GM21423 (cell line): Measurements from ENCODE around the gene PDE4A.

Experiments used
- ATAC-seq: cut with Tn5 transposase; IDR thresholded peaks from one replicate; pipeline ENCODE4 v1.9.1; 2021; ENCODE audit warnings: mild to moderate bottlenecking, moderate library complexity; ENCODE audit not compliant: unreplicated experiment

Gene PDE4A

DNA sequence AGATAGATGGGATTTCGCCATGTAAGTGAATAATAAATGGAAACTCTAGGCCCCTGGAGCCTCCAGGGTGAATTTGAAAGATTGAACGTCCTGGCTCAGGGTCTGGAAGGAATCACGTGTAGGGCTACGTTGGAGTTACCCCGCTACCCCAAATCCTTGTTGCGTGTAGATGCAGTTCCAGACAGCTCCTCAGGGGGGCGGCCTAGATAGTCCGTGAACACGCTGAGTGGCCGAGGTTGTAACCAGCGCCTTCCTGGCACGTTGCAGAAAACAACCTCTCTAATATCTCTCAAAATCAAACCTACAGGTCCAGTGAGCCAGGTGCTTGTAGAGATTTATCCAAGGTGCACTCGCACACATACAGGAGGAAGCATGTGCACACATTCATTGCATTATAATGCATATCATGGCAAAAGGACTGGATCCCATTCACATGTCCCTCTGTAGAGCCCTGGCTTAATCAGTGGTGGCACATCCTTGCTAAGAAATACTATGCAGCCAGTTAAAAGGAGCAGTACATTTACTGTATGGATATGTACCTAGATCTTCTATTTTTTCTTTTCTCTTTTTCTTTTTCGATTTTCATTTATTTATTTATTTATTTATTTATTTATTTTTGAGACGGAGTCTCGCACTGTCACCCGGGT lies 85.4 kb downstream of the PDE4A start:
- ATAC-seq: no peak

- no peak for ATAC-seq
Observed at GRCh38 chr19:10508036-10508435, 87.7 kb downstream of the PDE4A start.

GRCh38 chr19:10508707-10509106 lies 88.4 kb downstream of the PDE4A start:
- no peak for ATAC-seq

- no peak for ATAC-seq
Observed at GRCh38 chr19:10510301-10510802, 90.0 kb downstream of the PDE4A start.

DNA sequence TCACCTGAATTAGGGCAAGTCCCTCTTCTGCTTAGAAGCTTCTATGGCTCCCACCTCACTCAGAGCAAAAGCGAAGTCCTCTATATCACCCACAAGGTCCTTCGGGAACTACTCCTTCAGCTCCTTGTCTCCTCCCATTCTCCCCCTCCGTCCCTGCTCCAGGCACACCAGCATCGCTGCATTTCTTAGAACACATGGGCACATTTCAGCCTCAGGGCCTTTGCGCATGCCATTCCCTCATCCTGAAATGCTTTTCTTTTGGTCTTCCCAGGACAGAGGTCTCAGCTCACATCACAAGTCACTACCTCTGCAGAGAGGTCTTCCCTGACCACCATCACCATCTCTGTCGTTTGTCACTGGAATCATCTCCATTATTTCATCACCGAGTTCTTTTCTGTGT lies 92.9 kb downstream of the PDE4A start:
- no peak for ATAC-seq

GRCh38 chr19:10514211-10515145 lies 94.1 kb downstream of the PDE4A start:
- no peak for ATAC-seq

- ATAC-seq: no peak
Observed at GRCh38 chr19:10516064-10516385, 95.7 kb downstream of the PDE4A start.

DNA sequence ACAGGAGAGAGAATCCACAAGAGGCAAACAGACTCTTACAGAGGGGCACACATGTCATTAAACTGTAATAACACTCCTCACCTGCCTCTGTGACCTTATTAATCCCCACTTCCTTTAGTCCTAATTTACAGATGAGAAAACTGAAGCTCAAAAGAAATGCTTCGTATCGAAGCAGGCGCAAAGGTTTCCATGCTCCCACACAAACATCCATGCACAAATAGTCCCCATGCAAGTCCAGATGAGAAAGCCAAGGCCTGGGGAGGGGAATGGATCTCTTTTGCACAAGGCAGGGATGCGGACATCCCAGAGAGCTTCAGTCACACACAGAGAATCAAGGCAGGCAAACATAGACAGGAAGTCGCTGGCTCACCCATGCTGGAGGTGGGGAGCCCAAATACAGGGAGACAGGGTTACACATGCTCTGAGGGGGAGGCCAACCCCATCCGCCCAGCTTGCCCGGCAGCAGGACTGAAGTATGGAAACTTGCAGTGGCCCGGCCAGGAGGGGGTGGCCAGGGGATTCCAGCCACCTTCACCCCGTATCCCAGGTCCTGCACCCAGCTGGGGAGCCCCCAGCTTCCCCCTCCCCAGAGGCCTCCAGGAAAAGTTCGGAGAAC lies 96.4 kb downstream of the PDE4A start:
- ATAC-seq: no peak

DNA sequence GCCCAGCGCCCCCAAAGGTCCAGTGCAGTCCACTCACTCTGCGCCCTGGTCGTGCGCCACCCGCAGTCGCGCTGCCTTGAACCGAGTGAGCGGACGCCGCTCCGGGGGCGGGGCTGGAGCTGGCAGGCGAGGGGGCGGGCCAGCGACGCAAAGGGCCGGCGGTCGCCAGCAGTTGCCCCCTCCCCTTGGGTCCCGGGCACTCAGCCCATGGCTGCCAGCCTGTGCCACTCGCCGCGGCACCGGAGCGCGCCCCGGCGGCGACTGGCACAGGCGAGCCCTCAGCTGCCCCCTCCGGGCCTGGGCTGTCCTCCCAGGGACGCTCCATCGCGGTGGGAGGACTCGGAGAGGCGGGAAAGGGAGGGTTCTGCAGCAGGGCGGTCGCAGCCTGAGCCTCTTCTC lies 97.0 kb downstream of the PDE4A start, which contains the start of gene S1PR5:
TSS of gene S1PR5 (minus strand) at position 87 of the 399 bp plus-strand sequence. CDS start 2,436 bp downstream, outside the sequence.
- no peak for ATAC-seq

- no peak for ATAC-seq
Observed at GRCh38 chr19:10517760-10518443, 97.6 kb downstream of the PDE4A start.

DNA sequence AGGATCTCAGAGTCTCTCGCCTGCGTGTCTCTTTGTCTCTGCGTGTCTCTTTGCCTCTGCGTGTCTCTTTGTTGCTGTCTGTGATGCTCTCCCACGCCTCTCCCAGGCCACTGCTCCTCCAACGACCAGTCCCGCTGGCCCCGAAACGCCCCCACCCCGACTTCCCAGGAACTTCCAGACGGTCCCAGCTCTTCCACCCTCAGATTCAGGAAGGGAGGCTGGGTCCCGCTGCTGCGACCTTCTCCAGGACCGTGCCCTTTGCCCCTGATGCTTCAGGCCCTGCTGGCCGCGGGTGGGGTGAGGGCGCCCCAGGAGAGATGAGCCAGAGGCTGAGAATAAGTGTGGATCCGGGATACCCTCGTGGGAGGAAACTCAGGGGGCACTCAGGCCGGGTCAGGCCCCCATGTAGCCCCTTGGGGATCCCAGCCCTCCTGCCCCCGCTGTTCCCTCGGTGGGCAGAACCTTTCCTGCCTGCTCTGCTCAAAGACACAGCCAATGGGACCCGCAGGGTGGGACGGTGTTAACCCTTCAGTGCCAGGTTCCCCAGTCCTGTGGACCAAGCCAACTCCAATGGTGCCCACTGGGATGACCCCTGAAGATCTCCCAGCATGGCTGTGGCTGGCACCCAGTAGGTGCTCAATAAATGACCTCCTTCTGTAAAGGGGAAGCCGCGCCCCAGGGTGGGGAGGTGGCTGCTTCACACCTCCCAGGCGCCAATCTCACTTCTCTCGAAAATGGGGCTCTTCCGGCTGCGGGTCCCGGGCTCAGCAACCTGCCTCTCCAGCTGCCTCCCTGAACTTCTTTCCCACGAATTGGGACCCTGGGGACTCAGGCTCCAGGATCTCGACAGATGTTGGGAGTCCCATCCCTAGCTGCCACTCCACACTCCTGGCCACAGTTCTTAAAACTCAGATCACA lies 98.4 kb downstream of the PDE4A start:
- no peak for ATAC-seq
